SU-DHL-6 (cell line): ENCODE data around the gene ADARB2.

ENCODE experiments used
- EZH2phosphoT487 ChIP-seq: fragments of 200-600 bp; sonication (generic), shearing (Covaris generic); conservative IDR thresholded peaks from 2 replicates; pipeline ENCODE4 v1.6.1; 2018; ENCODE audit warnings: mild to moderate bottlenecking, antibody characterized with exemption, low read length, moderate library complexity, mixed read lengths
- TF ChIP-seq, protein P1 (sequence below): fragments of 200-600 bp; sonication (generic); IDR thresholded peaks from one replicate; pipeline ENCODE4 v1.5.1; 2017; ENCODE audit warnings: antibody characterized with exemption, mild to moderate bottlenecking, low read length, moderate library complexity; ENCODE audit not compliant: insufficient read depth, poor library complexity, severe bottlenecking

DNA sequence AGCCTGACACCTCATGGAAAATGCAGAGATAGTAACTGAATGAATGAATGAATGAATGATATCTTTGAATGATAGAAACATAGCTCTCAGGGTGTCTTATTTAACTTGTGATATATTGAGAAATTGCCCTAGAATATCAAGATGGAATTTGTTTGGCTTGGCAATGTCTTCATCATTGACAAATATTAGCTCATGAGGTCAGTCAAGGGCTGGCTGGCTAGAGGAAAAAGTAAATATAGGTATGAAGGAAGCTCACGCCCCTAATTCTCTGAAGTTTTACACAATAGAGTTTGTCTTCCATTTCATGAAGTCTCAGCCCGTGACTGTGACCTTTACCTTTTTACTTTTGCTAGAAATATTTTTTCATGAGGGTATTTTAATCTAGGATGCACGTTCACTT is 305.2 kb downstream of the ADARB2 start:
- TF ChIP-seq, protein P1, sequence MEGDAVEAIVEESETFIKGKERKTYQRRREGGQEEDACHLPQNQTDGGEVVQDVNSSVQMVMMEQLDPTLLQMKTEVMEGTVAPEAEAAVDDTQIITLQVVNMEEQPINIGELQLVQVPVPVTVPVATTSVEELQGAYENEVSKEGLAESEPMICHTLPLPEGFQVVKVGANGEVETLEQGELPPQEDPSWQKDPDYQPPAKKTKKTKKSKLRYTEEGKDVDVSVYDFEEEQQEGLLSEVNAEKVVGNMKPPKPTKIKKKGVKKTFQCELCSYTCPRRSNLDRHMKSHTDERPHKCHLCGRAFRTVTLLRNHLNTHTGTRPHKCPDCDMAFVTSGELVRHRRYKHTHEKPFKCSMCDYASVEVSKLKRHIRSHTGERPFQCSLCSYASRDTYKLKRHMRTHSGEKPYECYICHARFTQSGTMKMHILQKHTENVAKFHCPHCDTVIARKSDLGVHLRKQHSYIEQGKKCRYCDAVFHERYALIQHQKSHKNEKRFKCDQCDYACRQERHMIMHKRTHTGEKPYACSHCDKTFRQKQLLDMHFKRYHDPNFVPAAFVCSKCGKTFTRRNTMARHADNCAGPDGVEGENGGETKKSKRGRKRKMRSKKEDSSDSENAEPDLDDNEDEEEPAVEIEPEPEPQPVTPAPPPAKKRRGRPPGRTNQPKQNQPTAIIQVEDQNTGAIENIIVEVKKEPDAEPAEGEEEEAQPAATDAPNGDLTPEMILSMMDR: no peak
- no peak for TF ChIP-seq EZH2phosphoT487
